ENCODE data around the gene PDCD11. TPM values are rescaled to one million over a fixed set of nuclear protein-coding genes. Genes with fewer than 3 reads are reported as not detected.
A peak's percentile ranks its signal among the peaks of the same experiment; 100 is the strongest.

Gene PDCD11
- total and polyA plus RNA-seq, 4 donors, result 6.0 to 24.2 (median 16.9) TPM

DNA sequence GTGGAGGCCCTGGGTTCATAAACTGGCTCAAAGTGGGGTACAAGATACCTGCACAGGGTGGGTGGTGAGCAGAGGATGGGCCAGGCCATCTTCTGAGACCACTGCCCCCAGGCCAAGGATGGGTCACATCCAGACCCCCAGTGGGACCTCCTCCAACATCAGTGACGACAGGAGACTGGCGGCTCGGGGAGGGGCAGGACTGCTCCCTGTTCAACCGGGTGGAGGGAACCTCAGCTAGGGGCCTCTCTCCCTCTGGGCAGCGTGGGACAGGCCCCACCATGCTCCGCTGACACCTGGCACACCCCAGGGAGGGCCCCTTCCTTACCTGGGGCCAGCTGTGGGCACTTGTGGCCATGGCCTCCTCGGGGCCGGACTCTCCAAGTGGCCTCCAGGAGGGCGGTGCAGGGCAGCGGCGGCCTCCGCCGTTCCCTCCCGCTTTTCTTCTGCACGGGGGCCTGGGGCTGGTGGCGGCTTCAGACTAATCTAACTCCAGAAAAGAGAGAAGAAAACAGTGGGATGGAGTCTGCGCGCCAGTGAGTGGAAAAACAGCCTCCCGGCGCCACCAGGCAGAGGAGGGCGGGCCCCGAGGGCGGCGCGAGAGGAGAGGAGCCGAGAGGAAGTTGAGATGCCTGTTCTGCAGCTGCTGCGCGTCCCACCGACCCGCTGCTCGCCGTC, 55.5 kb downstream of the PDCD11 start, which contains the start of gene CALHM2:
TSS of gene CALHM2 (minus strand) at position 540 of the 675 bp plus-strand sequence. CDS start 2,429 bp downstream, outside the sequence.
- intact Hi-C loops (cut with DNase I), result no loop called here
- Histone ChIP-seq H3K4me3 (ENCODE audit: low read length in 2 of 2) (peak within 1 kb of the TSS; percentile 83 to 86), H3K27me3 (ENCODE audit: control insufficient read depth in 1 of 2, insufficient read depth in 2 of 2, low read length in 1 of 2) (no peaks in the 10 kb centered on the region), H3K9me3 (ENCODE audit: control insufficient read depth, low read length) (no peaks in the 10 kb centered on the region), H3K4me1 (ENCODE audit: control insufficient read depth in 1 of 2, insufficient read depth in 2 of 2, low read length in 2 of 2) (no peaks in the 10 kb centered on the region), H3K27ac (ENCODE audit: low read depth in 1 of 2, low read length in 2 of 2) (peak within 1 kb of the TSS; percentile 20 to 72), H3K36me3 (ENCODE audit: control insufficient read depth in 1 of 2, insufficient read depth in 2 of 2, low read length in 1 of 2) (peaks cover 0 to 3% of the 10 kb centered on the region in 2 donors)
- ATAC-seq (ENCODE audit: low FRiP score), result peak; percentile 84
- WGBS, 2 donors, result 0 to 1% methylated on average over 28 to 32 of the region's 32 CpGs
- peak; percentile 84 to 91 for DNase-seq

- WGBS, 2 donors, result 25 to 27% methylated on average over 27 of the region's 27 CpGs
- DNase-seq (no peak), ATAC-seq (ENCODE audit: low FRiP score) (no peak)
- intact Hi-C loops (cut with DNase I), result no loop called here
- no peaks in the 10 kb centered on the region for H3K27me3 ChIP-seq (ENCODE audit: control insufficient read depth in 1 of 2, insufficient read depth in 2 of 2, low read length in 1 of 2)
- H3K4me3 ChIP-seq (ENCODE audit: low read length in 2 of 2), result peak overlapping the region in 1 of 2 donors; percentile 83
- H3K27ac ChIP-seq (ENCODE audit: low read depth in 1 of 2, low read length in 2 of 2), result peak overlapping the region in 1 of 2 donors; percentile 72
- H3K4me1 ChIP-seq (ENCODE audit: control insufficient read depth in 1 of 2, insufficient read depth in 2 of 2, low read length in 2 of 2), result no peaks in the 10 kb centered on the region
- H3K36me3 ChIP-seq (ENCODE audit: control insufficient read depth in 1 of 2, insufficient read depth in 2 of 2, low read length in 1 of 2), result no peaks in the 10 kb centered on the region
- no peaks in the 10 kb centered on the region for H3K9me3 ChIP-seq (ENCODE audit: control insufficient read depth, low read length)
Observed at GRCh38 chr10:103452506-103453230, 56.2 kb downstream of the PDCD11 start.

GRCh38 chr10:103454026-103454425, 57.6 kb downstream of the PDCD11 start:
- Histone ChIP-seq H3K4me1 (ENCODE audit: control insufficient read depth in 1 of 2, insufficient read depth in 2 of 2, low read length in 2 of 2) (no peaks in the 10 kb centered on the region), H3K4me3 (ENCODE audit: low read length in 2 of 2) (no peak overlapping the region), H3K36me3 (ENCODE audit: control insufficient read depth in 1 of 2, insufficient read depth in 2 of 2, low read length in 1 of 2) (no peaks in the 10 kb centered on the region), H3K9me3 (ENCODE audit: control insufficient read depth, low read length) (no peaks in the 10 kb centered on the region), H3K27me3 (ENCODE audit: control insufficient read depth in 1 of 2, insufficient read depth in 2 of 2, low read length in 1 of 2) (no peaks in the 10 kb centered on the region), H3K27ac (ENCODE audit: low read depth in 1 of 2, low read length in 2 of 2) (no peak overlapping the region)
- 92 to 93% methylated on average over 4 of the region's 4 CpGs for WGBS, 2 donors
- intact Hi-C loops (cut with DNase I), result no loop called here
- DNase-seq, result no peak
- no peak for ATAC-seq (ENCODE audit: low FRiP score)

DNA sequence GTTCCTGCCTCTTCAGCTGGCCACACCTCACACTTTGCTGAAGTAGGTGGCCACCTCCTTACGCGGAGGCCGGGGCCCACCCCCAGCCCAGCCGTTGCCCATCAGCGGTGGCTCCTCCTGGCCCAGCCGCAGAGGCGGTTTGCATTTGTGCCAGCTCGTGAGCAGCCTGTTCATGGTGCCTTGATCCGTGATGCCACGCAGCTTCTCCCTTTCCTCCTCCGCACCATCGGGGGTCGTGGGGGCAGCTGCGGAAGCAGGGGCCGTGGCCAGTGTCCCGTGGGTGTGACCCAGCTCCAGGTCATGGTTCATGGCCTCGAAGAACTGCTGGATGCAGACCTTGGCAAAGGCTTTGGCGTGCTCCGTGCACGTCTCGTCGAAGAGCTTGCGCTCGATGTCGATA, 58.8 kb downstream of the PDCD11 start:
- H3K27ac ChIP-seq (ENCODE audit: low read depth in 1 of 2, low read length in 2 of 2), result no peak overlapping the region
- ATAC-seq (ENCODE audit: low FRiP score) (no peak), DNase-seq (no peak)
- 91% methylated on average over 24 to 25 of the region's 25 CpGs for WGBS, 2 donors
- H3K36me3 ChIP-seq (ENCODE audit: control insufficient read depth in 1 of 2, insufficient read depth in 2 of 2, low read length in 1 of 2), result no peaks in the 10 kb centered on the region
- no peak overlapping the region for H3K4me3 ChIP-seq (ENCODE audit: low read length in 2 of 2)
- no peaks in the 10 kb centered on the region for H3K27me3 ChIP-seq (ENCODE audit: control insufficient read depth in 1 of 2, insufficient read depth in 2 of 2, low read length in 1 of 2)
- intact Hi-C loops (cut with DNase I), result no loop called here
- no peaks in the 10 kb centered on the region for H3K9me3 ChIP-seq (ENCODE audit: control insufficient read depth, low read length)
- H3K4me1 ChIP-seq (ENCODE audit: control insufficient read depth in 1 of 2, insufficient read depth in 2 of 2, low read length in 2 of 2), result no peaks in the 10 kb centered on the region

GRCh38 chr10:103456074-103456660, 59.7 kb downstream of the PDCD11 start:
- H3K27me3 ChIP-seq (ENCODE audit: control insufficient read depth in 1 of 2, insufficient read depth in 2 of 2, low read length in 1 of 2), result no peaks in the 10 kb centered on the region
- H3K36me3 ChIP-seq (ENCODE audit: control insufficient read depth in 1 of 2, insufficient read depth in 2 of 2, low read length in 1 of 2), result no peaks in the 10 kb centered on the region
- no peaks in the 10 kb centered on the region for H3K9me3 ChIP-seq (ENCODE audit: control insufficient read depth, low read length)
- intact Hi-C loops (cut with DNase I), result no loop called here
- H3K27ac ChIP-seq (ENCODE audit: low read depth in 1 of 2, low read length in 2 of 2), result no peak overlapping the region
- 92 to 94% methylated on average over 9 of the region's 9 CpGs for WGBS, 2 donors
- ATAC-seq (ENCODE audit: low FRiP score) (no peak), DNase-seq (no peak)
- H3K4me3 ChIP-seq (ENCODE audit: low read length in 2 of 2), result no peak overlapping the region
- no peaks in the 10 kb centered on the region for H3K4me1 ChIP-seq (ENCODE audit: control insufficient read depth in 1 of 2, insufficient read depth in 2 of 2, low read length in 2 of 2)

- WGBS, 2 donors, result 68 to 82% methylated on average over 7 to 8 of the region's 8 CpGs
- intact Hi-C loops (cut with DNase I), result no loop called here
- no peak overlapping the region for H3K27ac ChIP-seq (ENCODE audit: low read depth in 1 of 2, low read length in 2 of 2)
Observed at GRCh38 chr10:103457176-103457712, 60.8 kb downstream of the PDCD11 start.

GRCh38 chr10:103457896-103458583, 61.6 kb downstream of the PDCD11 start:
- Histone ChIP-seq H3K36me3 (ENCODE audit: control insufficient read depth in 1 of 2, insufficient read depth in 2 of 2, low read length in 1 of 2) (no peaks in the 10 kb centered on the region), H3K27ac (ENCODE audit: low read depth in 1 of 2, low read length in 2 of 2) (no peak overlapping the region), H3K9me3 (ENCODE audit: control insufficient read depth, low read length) (no peaks in the 10 kb centered on the region), H3K4me1 (ENCODE audit: control insufficient read depth in 1 of 2, insufficient read depth in 2 of 2, low read length in 2 of 2) (no peaks in the 10 kb centered on the region), H3K4me3 (ENCODE audit: low read length in 2 of 2) (no peak overlapping the region), H3K27me3 (ENCODE audit: control insufficient read depth in 1 of 2, insufficient read depth in 2 of 2, low read length in 1 of 2) (no peaks in the 10 kb centered on the region)
- DNase-seq (no peak), ATAC-seq (ENCODE audit: low FRiP score) (no peak)
- intact Hi-C loops (cut with DNase I), result no loop called here
- WGBS, 2 donors, result 97% methylated on average over 39 of the region's 39 CpGs

More at GRCh38 chr10:103457176-103457712, 60.8 kb downstream of the PDCD11 start:
- DNase-seq, result no peak
- ATAC-seq (ENCODE audit: low FRiP score), result no peak
- H3K4me1 ChIP-seq (ENCODE audit: control insufficient read depth in 1 of 2, insufficient read depth in 2 of 2, low read length in 2 of 2), result no peaks in the 10 kb centered on the region
- H3K36me3 ChIP-seq (ENCODE audit: control insufficient read depth in 1 of 2, insufficient read depth in 2 of 2, low read length in 1 of 2), result no peaks in the 10 kb centered on the region
- H3K27me3 ChIP-seq (ENCODE audit: control insufficient read depth in 1 of 2, insufficient read depth in 2 of 2, low read length in 1 of 2), result no peaks in the 10 kb centered on the region
- no peak overlapping the region for H3K4me3 ChIP-seq (ENCODE audit: low read length in 2 of 2)
- H3K9me3 ChIP-seq (ENCODE audit: control insufficient read depth, low read length), result no peaks in the 10 kb centered on the region

GRCh38 chr10:103458720-103459119, 62.3 kb downstream of the PDCD11 start, which contains the start of gene CALHM1:
Gene CALHM1 (minus strand): TSS chr10:103458900. CDS start chr10:103458751, 149 bp downstream.
- 90 to 95% methylated on average over 7 to 9 of the region's 9 CpGs for WGBS, 2 donors
- Histone ChIP-seq H3K36me3 (ENCODE audit: control insufficient read depth in 1 of 2, insufficient read depth in 2 of 2, low read length in 1 of 2) (no peaks in the 10 kb centered on the region), H3K4me1 (ENCODE audit: control insufficient read depth in 1 of 2, insufficient read depth in 2 of 2, low read length in 2 of 2) (no peaks in the 10 kb centered on the region), H3K4me3 (ENCODE audit: low read length in 2 of 2) (no peak within 1 kb of the TSS), H3K9me3 (ENCODE audit: control insufficient read depth, low read length) (no peaks in the 10 kb centered on the region), H3K27me3 (ENCODE audit: control insufficient read depth in 1 of 2, insufficient read depth in 2 of 2, low read length in 1 of 2) (no peaks in the 10 kb centered on the region), H3K27ac (ENCODE audit: low read depth in 1 of 2, low read length in 2 of 2) (no peak within 1 kb of the TSS)
- no peak for ATAC-seq (ENCODE audit: low FRiP score)
- DNase-seq, result no peak
- intact Hi-C loops (cut with DNase I), result no loop called here

All from aorta (tissue), 5 donors.